NCI-H1105 treated with DMSO at 0.1 percent for 48 hours (cell line): ENCODE results near the gene DDX52.
"Not testable (repeated sequence)": the region's sequence is repeated elsewhere in the genome, so short reads cannot be mapped to it uniquely, and the experiment has no call there.

Source experiments
- DNase-seq: peaks from one replicate; lab custom pipeline; 2025; lab: John Stamatoyannopoulos, UW

Gene DDX52

GRCh38 chr17:37643118-37643766 lies at the start of gene DDX52:
DDX52 (minus strand) TSS chr17:37643446; CDS start chr17:37643420, 26 bp downstream.
- peak; percentile 86 for DNase-seq

- no peak for DNase-seq
Observed at GRCh38 chr17:37691807-37692206, 48.6 kb upstream of the DDX52 start.

- no peak for DNase-seq
Observed at GRCh38 chr17:37689317-37689716, 46.1 kb upstream of the DDX52 start.

GRCh38 chr17:37683454-37683984 lies 40.3 kb upstream of the DDX52 start:
- DNase-seq: no peak

GRCh38 chr17:37682007-37682406 lies 38.8 kb upstream of the DDX52 start:
- no peak for DNase-seq

GRCh38 chr17:37679995-37680394 lies 36.7 kb upstream of the DDX52 start:
- DNase-seq: not testable (repeated sequence)

GRCh38 chr17:37678036-37678435 lies 34.8 kb upstream of the DDX52 start:
- DNase-seq: no peak

- no peak for DNase-seq
Observed at GRCh38 chr17:37677021-37677420, 33.8 kb upstream of the DDX52 start.

GRCh38 chr17:37676115-37676925 lies 33.1 kb upstream of the DDX52 start:
- no peak for DNase-seq

GRCh38 chr17:37674511-37674910 lies 31.3 kb upstream of the DDX52 start:
- DNase-seq: no peak

- DNase-seq: no peak
Observed at GRCh38 chr17:37673386-37673785, 30.1 kb upstream of the DDX52 start.

GRCh38 chr17:37672548-37673078 lies 29.4 kb upstream of the DDX52 start:
- no peak for DNase-seq

GRCh38 chr17:37671824-37672547 lies 28.7 kb upstream of the DDX52 start:
- DNase-seq: no peak

GRCh38 chr17:37671028-37671823 lies 28.0 kb upstream of the DDX52 start:
- DNase-seq: no peak

GRCh38 chr17:37667039-37667438 lies 23.8 kb upstream of the DDX52 start:
- no peak for DNase-seq

- DNase-seq: no peak
Observed at GRCh38 chr17:37664214-37664613, 21.0 kb upstream of the DDX52 start.

GRCh38 chr17:37662353-37662752 lies 19.1 kb upstream of the DDX52 start:
- DNase-seq: no peak

GRCh38 chr17:37661400-37662014 lies 18.3 kb upstream of the DDX52 start:
- DNase-seq: no peak

- DNase-seq: no peak
Observed at GRCh38 chr17:37659925-37660324, 16.7 kb upstream of the DDX52 start.

GRCh38 chr17:37657202-37657601 lies 14.0 kb upstream of the DDX52 start:
- no peak for DNase-seq

- no peak for DNase-seq
Observed at GRCh38 chr17:37651849-37652248, 8.6 kb upstream of the DDX52 start.
